Measurements from ENCODE around the gene GNAQ.

The GNAQ gene

GRCh38 chr9:78030553-78031443 is 813 bp downstream of the GNAQ start:
- DNase-seq, result peak; percentile 76 to 80

DNA sequence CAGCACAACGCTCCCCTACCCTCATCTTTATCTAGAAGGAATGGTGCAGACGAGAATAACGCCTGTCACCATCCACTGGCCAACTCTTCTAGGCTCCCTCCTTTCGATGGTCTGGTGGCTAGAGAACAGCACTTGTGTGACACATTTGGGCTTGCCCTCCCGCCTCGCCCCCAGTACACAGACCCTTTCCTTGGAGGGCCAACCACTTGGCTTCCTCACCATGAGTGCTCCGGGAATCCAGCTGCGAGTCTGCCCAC is 1.4 kb downstream of the GNAQ start:
- DNase-seq, result peak; percentile 53 to 57

GRCh38 chr9:78029551-78030295 is 1.9 kb downstream of the GNAQ start:
- DNase-seq, result no peak

DNA sequence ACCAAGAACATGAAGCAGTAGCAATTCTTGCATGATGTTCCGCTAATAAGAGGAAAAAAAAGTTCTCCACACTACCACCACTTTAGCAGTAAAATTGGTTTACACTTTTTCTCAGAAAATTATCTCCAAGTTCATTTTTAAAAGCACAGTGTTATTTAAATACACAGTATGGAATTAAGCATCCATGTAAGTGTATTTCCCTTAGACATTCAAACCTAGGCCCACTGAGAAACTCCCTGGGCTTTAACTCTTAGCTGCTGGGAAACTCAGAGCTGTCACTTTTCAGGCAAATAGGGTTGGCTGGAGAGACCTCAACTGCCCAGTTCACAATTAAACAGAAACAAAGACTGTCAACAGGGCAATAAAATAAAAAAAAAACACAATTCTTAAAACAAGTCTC is 2.7 kb downstream of the GNAQ start:
- DNase-seq, result no peak

GRCh38 chr9:78026947-78027346 is 4.7 kb downstream of the GNAQ start:
- DNase-seq, result no peak

DNA sequence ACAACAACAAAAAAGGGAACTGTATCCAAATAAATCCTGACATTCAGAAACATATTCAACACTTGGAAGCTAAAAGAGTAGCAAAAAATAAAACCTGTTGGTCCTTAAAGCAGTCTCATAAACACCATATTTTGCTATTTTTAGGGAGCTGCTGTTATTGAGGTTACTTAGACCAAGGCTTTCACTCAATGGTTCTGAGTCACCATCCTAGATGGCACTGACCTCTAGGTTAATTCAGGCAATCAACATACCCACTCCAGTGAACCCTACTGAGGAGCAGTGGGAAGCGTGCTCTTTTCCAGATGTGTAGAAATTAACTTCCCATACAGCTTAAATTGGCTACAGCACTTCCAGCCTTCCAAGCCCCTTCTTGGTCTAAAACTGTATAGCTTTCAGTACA is 5.2 kb downstream of the GNAQ start:
- no peak for DNase-seq

GRCh38 chr9:78025186-78025585 is 6.4 kb downstream of the GNAQ start:
- DNase-seq, result no peak

DNA sequence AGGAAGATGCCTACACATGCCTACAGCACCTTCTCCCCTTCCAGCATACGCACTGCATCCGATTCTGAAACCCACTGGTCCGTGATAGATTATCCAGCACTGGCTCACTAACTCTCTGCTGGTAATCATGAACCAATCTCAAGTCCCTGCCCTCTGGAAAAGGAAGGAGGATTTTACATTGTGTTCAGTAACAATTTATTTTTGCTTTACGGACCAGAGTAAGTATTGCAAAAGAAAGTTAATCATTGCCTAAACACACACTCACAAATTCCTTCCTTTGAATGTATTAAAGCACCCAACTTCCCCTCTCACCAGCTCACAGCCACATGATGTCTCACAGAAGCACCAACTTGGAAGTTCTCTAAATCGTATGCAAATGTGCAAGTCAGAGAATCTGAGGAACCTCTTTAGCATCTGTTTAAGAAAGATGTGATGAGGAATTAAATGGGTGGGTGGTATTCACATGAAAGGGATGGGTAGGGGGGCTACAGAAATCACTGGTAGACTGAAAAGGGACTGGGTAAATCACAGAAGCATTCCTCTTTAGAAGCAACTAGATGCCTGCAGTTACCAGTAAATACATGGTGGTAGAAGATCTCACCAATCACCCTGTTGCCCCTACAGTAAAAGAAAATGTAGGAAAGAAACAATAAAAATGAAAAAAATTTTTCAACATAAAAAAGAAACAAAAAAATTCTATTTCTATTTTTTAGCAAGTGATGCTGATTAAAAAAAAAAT is 8.4 kb downstream of the GNAQ start:
- no peak for DNase-seq

GRCh38 chr9:78021697-78022096 is 9.9 kb downstream of the GNAQ start:
- DNase-seq, result no peak

- no peak for DNase-seq
These were observed 14.4 kb downstream of the GNAQ start for GRCh38 chr9:78017190-78017693.

DNA sequence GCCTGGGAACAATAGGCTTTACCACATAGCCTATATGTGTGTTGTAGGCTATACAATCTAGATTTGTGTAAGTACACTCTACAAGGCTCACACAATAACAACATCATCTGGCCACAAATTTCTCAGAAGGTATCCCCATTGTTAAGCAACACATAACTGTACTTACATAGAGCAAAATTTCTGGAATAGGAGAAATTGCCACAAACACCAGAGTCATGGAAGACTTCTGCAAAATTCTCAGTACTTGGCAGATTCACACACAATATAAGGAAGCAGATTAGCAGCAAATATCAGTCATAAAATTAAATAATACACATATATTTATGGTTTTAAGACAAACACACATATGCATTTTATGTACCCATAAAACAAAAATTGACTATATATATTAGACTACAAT is 16.4 kb downstream of the GNAQ start:
- DNase-seq, result no peak

- DNase-seq, result no peak
These were observed 16.8 kb downstream of the GNAQ start for GRCh38 chr9:78014776-78015175.

- no peak for DNase-seq
These were observed 17.7 kb downstream of the GNAQ start for GRCh38 chr9:78013934-78014333.

- no peak for DNase-seq
These were observed 20.6 kb downstream of the GNAQ start for GRCh38 chr9:78011049-78011448.

DNA sequence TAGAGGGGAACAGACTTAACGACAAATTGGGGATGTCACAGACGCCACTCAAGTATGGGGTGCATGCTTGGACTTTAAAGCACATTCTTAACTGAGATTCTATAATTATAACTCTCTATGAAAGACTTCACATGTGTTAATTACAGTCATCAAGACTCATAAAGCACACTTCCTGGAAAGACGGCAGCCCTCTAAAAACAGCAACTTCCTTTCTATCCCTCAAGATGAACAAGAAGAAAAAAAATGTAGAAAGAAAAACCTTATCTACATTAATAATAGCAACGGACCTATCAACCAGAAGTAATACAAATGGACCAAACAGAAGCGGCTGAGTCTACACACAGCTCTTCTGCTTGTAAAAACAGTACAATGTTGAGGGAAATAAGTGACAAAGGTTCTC is 21.2 kb downstream of the GNAQ start:
- DNase-seq, result no peak

DNA sequence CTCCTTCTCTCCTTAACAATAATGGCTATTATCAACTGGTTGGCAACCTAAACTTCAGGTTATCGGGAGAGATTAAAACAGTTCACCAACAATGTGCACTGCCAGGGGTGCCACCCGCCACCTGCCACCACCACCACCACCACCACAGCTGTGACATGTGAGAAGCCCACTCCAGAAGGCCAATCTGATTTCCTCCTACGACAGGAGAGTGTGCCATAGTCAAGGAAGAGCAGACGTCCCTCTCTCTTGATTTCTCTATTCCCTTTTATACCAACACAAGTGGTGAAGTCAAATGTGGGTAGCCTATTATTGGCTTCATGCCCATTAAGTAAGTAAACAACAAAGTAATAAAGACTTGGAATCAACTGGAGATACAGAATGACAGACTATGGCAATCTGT is 22.4 kb downstream of the GNAQ start:
- no peak for DNase-seq

DNA sequence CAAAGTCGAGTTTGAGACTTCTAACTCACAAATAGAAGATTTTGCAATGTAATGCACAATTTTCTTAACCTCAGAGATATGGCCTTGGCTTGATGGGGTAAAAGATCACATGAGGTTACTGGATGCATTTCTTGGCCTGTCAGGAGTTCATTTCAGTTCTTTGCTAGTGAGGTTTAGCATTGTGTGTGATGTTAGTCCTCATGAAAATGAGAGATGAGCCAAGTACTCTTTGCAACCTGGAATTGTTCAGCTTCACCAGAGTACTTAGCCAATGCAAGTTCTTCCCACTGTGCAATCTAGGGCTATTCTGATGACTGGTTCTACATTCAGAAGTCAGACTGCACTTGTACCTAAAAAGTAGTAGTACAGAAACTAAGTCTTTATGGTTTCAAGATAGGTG is 24.9 kb downstream of the GNAQ start:
- no peak for DNase-seq

GRCh38 chr9:78005231-78006002 is 26.2 kb downstream of the GNAQ start:
- DNase-seq, result no peak

DNA sequence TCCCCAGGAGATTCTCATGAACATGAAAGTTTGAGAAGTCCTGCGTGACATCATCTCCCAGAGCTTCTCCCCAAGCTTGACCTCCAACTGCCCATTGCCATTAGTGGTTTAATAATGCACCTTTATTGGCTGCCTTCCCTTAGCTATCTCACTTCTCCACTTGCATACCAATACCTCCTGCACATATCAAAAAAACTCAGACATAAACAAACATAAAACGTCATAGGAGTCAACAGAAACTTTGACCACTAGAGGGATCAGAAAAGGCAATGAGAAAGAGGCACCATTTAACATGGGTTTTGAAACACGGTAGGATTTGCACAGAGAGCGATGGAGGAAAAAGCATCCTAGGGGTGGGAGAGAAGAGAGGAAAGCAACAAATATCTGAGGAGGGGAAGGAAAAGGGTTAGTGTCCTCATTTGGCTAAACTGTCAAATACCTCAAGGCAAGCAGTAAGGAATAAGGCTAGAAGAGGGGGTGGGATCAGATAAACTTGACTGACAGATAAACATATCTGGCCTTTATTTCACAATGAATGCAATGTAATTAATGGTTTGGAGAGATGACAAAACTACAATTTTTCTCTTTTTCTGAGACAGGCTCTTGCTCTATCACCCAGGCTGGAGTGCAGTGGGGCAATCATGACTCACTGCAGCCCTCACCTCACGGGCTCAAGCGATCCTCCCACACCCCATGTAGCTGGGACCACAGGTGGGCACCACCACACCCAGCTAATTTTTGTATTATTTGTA is 27.0 kb downstream of the GNAQ start:
- DNase-seq, result no peak

GRCh38 chr9:78003730-78004129 is 27.9 kb downstream of the GNAQ start:
- no peak for DNase-seq

GRCh38 chr9:78001946-78002731 is 29.5 kb downstream of the GNAQ start:
- no peak for DNase-seq

Measured in activated T-cell treated with anti-CD3 and anti-CD28 coated beads, Interleukin-2, amount 50 U/mL, for 48 hours (primary cell).